HG02678 (cell line): ENCODE measurements around the gene WWOX.
"Not testable (repeated sequence)": the region's sequence is repeated elsewhere in the genome, so short reads cannot be mapped to it uniquely, and the experiment has no call there.

Experiments
- ATAC-seq: cut with Tn5 transposase; IDR thresholded peaks from one replicate; pipeline ENCODE4 v1.9.1; 2021; ENCODE audit warnings: mild to moderate bottlenecking, moderate library complexity; ENCODE audit not compliant: unreplicated experiment

WWOX gene

DNA sequence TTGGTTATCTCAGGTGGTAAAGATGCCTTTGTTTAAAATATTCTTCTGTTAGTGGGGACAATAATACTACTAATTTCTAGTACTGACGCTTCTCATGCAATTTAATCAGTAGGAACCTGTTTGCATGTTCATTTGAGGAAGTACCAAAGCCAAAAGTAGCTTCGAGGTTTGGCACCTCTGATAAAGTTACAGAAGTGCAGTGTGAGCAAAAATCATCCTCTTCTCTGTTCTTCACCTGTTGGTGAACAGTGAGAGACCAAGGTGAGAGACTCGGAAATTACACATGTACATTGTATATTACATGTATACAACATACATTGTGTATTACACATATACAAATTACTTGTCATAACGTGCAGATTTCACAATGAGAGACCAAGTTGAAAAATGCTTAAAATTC, 1096.5 kb downstream of the WWOX start:
- ATAC-seq, result no peak

- ATAC-seq, result no peak
Measured at GRCh38 chr16:79201436-79201835, 1102.0 kb downstream of the WWOX start.

DNA sequence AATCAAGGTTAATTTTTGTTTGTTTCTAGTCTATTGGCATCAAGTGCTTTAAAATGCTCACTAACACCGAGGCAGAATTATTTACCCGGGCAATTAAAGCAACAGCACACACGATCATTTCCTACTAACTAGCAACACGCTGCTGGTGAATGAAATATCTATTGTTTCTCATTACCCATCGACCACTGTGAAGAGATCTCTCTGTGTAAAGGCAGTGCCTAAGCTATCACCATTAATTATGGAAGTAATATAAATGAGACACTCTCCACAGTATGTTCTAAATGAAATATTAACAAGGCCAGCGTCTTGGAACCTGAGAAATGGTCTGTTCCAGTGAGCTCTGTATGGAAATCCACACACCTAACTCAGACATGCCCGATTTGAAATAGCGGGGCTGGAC, 1103.5 kb downstream of the WWOX start:
- ATAC-seq, result no peak

- ATAC-seq, result no peak
Measured at GRCh38 chr16:79204486-79204885, 1105.0 kb downstream of the WWOX start.

DNA sequence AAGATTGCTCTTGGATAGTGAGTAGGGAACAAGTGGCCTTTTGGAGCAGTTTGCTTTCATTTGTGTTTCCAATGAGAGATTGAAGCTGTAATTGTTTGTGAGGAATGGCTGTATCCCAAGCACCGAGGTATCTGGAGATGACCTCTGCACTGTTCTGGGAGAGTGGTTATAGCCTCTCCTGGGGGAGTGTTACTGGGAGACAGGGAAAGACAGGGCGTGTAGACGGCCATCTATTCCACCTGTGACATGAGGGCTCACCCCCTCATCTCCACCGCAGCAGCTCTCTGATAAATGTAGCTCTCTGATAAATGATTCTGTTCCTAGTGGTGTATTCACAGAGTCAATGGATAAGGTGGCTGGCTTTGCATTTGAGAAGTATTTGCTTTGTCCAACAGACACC, 1107.4 kb downstream of the WWOX start:
- ATAC-seq, result no peak

GRCh38 chr16:79209308-79209707, 1109.9 kb downstream of the WWOX start:
- no peak for ATAC-seq

GRCh38 chr16:79210607-79211006, 1111.2 kb downstream of the WWOX start:
- no peak for ATAC-seq

DNA sequence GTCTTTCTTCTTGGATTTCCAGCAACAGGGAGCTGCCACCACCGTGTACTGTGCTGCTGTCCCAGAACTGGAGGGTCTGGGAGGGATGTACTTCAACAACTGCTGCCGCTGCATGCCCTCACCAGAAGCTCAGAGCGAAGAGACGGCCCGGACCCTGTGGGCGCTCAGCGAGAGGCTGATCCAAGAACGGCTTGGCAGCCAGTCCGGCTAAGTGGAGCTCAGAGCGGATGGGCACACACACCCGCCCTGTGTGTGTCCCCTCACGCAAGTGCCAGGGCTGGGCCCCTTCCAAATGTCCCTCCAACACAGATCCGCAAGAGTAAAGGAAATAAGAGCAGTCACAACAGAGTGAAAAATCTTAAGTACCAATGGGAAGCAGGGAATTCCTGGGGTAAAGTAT, 1112.1 kb downstream of the WWOX start:
- ATAC-seq, result no peak

DNA sequence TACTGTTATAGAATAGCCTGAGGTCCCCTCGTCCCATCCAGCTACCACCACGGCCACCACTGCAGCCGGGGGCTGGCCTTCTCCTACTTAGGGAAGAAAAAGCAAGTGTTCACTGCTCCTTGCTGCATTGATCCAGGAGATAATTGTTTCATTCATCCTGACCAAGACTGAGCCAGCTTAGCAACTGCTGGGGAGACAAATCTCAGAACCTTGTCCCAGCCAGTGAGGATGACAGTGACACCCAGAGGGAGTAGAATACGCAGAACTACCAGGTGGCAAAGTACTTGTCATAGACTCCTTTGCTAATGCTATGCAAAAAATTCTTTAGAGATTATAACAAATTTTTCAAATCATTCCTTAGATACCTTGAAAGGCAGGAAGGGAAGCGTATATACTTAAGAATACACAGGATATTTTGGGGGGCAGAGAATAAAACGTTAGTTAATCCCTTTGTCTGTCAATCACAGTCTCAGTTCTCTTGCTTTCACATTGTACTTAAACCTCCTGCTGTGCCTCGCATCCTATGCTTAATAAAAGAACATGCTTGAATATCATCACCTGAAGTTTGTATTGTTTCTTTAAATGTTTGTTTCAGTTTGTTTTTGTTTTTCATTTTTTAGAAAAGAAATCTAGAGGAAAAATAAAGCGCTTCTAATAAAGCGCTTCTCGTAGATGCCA, 1112.8 kb downstream of the WWOX start:
- ATAC-seq, result no peak

GRCh38 chr16:79213214-79213613, 1113.8 kb downstream of the WWOX start:
- ATAC-seq, result no peak

DNA sequence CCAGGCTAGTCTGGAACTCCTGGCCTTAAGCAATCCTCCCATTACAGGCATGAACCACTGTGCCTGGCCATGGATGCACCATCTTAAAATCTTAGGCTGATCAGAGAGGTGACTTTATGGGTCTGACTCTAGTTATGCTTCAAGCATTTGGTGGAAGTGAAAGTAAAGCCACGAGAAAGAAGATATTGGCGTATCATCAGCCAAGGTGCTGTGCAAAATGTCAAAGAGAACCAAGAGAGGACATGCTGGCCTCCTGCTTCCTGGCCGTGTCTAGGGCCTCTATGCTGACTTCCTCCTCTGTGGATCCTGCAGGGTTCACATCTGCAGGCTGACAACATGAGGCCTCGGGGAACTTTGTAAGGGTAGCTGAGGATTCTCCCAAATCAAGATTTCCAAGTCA, 1115.8 kb downstream of the WWOX start:
- no peak for ATAC-seq

GRCh38 chr16:79217375-79218011, 1118.0 kb downstream of the WWOX start:
- no peak for ATAC-seq

DNA sequence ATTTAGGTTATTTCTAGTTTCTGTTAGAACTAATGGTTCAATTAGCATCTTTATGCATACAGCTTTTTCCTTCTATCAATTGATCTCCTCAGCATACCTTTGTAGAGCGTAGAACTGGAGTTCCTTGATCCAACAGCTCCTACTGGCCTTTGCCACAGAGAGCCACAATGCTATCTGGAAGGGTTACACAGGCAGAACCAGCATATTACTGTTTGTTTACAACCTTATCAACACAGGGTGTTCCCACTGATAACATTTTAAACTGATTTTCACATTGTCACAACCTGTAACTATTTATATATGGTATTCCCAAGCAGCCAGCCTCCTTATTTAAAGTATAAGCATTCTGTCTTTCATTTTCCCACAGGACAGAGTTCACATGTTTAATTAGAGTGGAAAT, 1118.9 kb downstream of the WWOX start:
- no peak for ATAC-seq

DNA sequence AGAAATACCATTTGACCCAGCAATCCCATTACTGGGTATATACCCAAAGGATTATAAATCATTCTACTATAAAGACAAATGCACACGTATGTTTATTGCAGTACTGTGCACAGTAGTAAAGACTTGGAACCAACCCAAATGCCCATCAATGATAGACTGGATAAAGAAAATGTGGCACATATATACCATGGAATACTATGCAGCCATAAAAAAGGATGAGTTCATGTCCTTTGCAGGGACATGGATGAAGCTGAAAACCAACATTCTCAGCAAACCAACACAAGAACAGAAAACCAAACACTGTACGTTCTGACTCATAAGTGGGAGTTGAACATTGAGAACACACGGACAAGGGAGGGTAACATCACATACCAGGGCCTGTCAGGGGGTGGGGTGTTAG, 1126.5 kb downstream of the WWOX start:
- ATAC-seq, result not testable (repeated sequence)

- no peak for ATAC-seq
Measured at GRCh38 chr16:79229361-79229760, 1129.9 kb downstream of the WWOX start.

- not testable (repeated sequence) for ATAC-seq
Measured at GRCh38 chr16:79245700-79246099, 1146.2 kb downstream of the WWOX start.

GRCh38 chr16:79247386-79247785, 1147.9 kb downstream of the WWOX start:
- ATAC-seq, result no peak

DNA sequence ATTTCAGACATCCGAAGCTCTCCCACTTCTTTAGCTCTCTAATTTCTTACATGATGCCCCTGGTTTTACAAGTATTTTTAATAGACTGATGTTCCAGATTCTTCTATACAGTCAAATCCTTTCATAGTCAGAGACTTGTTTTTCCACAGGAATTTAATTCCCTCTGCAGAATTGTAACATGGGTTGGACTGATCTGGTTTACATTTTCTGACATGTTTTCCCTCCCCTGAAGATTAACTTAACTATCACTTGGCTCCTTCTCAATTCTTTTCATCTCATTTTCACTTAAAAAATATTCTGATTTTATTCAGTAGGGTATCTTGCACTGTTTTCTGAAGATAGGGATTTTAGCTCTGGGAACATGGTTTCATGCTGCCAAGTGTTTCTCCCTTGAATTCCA, 1148.9 kb downstream of the WWOX start:
- no peak for ATAC-seq

GRCh38 chr16:79250502-79251098, 1151.1 kb downstream of the WWOX start:
- ATAC-seq, result no peak

- no peak for ATAC-seq
Measured at GRCh38 chr16:79253100-79253631, 1153.7 kb downstream of the WWOX start.

DNA sequence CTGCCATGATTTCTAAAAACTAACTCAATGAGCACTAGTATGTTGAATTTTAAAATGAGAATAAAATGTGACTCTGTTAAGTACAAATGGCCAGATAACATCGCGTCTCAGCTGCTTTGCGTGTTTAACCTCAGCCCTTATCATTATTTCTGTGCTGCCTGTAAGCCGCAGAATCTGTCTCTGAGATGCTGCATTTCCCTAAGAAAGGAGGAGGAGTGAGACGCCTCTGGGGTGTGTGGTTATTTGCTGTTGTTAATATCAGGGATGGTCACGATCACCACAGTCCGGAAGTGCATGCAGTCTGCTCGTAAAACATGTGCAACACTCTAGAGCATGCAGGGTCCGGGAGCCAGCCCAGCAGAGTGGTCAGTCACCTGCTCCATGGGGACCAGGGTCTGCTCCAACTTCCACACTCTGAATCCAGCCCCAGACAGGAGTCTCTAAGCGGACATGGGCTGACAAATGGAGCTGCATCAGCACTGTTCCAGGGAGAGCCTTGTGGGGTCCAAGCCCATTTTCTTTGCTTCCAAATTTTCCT, 1158.6 kb downstream of the WWOX start:
- no peak for ATAC-seq

GRCh38 chr16:79260890-79261289, 1161.4 kb downstream of the WWOX start:
- ATAC-seq, result not testable (repeated sequence)
